ENCODE results near the gene COL23A1.
"Not testable (repeated sequence)": the region's sequence is repeated elsewhere in the genome, so short reads cannot be mapped to it uniquely, and the experiment has no call there.

Gene COL23A1

DNA sequence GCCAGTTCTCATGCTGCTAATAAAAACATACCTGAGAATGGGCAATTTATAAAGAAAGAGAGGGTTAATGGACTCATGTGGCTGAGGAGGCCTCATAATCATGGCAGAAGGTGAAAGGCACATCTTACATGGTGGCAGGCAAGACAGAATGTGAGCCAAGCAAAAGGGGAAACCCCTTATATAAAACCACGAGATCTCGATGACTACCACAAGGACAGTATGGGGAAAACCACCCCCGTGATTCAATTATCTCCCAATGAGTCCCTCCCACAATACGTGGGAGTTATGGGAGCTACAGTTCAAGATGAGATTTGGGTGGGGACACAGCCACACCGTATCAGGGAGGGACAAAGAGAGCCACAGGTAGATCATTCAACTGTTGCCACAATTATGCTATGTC, 272.5 kb downstream of the COL23A1 start:
- DNase-seq = not testable (repeated sequence)

DNA sequence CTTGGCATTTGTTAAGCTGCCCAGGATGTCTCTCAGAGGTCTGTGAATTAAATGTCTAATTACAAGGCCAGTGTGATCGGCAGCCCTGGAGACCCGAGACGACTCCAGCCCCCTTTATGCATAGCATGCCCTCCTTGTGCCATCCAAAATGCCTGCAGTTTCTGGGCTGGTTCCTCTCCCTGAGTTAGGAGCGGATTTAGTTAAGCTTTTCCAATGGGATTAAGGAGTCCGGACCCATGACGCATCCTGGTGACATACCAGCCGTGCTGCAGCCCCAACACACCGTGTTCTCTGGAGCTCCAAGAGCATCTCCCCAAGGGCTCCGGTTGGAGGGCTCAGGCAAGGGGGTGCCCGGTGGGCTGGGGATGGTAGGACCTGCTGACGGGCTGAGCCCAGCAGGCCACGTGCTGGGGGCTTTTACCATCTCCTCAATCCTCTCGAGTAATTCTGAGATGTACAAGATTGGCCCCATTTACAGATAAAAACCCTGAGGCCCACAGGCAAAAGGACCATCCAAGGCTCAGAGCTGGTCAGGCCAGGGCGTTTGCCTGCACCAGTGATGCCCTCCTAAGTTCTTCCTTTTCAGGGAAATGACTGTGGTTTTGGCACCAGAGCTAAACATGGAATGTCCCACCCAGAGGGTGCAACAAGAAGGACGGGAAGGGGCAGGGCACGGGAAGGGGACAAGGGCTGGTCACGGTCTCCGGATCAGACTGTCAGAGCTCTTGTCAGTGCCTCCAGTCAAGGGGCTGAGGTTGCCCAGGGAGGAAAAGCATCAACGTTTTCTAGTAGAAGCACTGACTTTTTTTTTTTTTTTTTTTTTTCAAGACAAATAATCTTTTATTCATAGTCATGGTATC, 275.0 kb downstream of the COL23A1 start:
- no peak for DNase-seq

DNA sequence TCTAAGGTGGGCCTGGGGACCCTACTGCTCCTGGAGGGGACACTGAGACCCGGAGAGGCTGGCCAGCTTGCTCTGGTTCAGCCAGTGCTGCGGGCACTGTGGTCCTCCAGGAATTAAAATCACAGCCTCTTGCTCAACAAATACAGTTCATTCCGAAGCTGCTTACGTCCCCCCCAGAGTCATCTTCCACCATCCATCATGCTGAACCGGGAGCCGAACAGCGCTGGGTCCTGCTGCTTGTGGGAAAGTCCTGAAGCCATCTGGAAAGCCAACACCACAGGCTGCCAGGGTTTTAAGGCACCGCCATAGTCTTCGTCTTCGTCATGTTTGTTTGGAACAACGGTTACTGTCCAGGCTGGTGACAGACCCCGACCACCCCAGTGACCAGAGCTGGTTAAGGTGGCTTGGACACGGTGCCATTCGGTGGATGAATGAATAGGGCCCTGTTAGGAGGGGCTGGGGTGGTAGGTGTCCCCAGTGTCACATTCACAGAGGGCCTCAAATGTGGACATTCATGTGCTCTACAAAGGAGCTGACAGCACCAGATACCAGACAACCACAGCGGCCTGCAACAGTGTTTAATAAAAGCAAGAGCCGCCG, 276.0 kb downstream of the COL23A1 start:
- no peak for DNase-seq

GRCh38 chr5:178313316-178313715, 276.9 kb downstream of the COL23A1 start:
- DNase-seq = no peak

DNA sequence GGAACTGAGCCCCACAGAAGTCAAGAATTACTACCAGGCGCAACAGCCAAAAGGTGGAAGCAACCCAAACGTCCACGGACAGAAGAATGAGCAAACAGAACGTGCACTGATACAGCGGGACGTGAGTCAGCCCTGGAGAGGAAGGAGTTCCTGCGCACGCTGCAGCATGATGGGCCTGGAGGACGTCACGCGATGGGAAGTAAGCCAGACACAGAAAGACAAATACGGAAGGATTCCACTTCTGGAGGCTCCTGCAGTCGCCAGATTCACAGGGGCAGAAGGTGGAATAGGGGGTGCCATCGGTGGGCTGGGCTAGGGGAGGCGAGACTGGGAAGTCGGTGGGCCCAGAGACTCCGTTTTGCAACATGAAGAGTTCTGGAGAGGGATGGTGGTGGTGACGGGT, 277.3 kb downstream of the COL23A1 start:
- no peak for DNase-seq

- no peak for DNase-seq
Observed at GRCh38 chr5:178310130-178310865, 279.9 kb downstream of the COL23A1 start.

GRCh38 chr5:178309271-178310013, 280.8 kb downstream of the COL23A1 start:
- no peak for DNase-seq

GRCh38 chr5:178308541-178309092, 281.6 kb downstream of the COL23A1 start:
- DNase-seq = no peak

DNA sequence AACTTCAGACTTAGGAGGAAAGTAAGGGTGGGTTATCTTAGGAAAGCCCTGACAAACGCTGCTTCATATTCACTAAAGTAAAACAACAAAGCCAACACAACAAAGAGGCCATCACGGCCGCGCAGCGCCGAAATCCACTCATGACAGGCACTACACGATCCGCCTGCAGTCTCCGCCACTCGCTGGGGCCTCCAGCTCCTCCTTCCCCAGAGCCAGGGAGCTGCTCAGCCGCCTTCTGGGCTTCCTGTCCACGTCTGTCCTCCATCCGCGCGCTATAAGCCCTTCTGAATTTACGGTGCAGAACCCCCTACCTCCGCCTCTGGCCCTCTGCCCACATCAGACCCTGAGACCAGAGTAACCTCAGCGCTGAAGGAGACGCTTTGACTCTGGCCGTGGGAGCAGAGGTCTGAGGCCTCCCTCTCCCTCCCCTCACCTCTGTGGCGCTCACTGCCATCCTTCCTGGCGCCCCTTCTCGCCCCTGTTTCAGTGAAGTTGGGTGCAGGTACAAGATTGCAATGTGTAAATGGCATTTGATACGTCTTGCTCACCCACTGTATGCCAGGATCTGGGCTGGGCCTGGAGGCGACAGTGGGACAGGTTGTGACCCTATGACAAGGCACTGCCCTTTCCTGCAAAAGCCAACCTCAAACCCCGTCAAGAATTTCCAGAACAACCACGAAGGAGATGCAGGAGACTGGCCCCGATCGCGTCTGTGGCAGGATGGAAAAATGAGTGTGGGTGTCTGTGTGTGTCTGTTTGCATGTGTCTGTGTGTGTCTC, 282.7 kb downstream of the COL23A1 start:
- no peak for DNase-seq

GRCh38 chr5:178306430-178307225, 283.6 kb downstream of the COL23A1 start:
- no peak for DNase-seq

GRCh38 chr5:178305801-178306200, 284.4 kb downstream of the COL23A1 start:
- no peak for DNase-seq

DNA sequence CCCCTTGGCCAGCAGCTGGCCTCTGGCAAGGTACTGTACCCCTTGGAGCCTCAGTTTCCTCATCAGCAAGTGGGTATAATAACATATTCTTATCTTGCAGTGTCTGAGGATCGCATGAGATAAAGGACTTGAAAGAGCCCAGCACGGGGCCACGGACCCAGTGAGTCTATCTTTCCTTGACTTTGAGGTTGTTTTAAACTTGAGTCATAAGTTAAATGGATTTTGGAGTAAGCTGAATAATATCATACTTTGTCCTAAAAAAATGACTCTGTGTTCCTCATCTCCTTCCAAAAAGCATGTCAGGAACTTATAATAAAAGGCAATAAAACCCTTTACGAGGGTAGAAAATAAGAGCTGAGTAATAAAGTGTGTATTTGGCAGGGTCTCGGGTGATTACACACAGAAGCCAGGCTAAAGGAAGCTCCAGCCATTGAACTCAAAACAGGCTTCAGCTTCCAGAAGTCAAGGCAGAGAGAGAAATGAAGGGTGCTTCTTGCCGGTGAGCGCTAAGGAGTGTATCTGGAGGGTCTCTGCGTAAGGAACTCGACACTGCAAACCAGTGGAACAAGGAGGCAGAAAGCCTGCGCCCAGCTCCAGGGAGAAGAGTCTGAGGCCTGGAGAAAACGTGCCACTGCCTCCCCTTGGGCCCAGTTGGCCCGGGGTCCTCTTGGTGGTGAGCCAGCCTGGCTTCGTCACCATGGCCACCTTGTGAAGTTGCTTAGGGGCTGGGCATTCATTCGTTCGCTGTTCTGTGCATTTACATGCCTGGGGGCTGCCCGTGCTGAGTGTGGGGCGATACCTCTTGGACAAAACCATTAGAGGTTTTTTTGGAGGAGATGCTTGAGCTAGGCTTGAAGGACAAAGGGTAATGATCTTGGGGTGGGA, 285.2 kb downstream of the COL23A1 start:
- DNase-seq = no peak

DNA sequence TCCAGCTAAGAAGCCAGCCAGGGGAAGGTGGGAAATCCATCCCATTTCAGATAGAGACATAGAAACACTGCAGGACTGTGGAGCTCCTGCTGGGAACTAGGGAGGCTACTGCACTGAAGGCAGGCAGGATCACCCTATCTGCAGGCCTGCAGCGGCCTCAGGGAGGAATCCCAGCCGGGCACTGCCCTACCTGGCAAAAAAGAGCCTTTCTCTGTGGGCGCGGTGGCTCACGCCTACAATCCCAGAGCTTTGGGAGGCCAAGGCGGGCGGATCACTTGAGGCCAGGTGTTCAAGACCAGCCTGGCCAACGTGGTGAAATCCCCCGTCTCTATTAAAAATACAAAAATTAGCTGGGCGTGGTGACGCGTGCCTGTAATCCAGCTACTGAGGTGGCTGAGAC, 286.2 kb downstream of the COL23A1 start:
- DNase-seq = no peak

DNA sequence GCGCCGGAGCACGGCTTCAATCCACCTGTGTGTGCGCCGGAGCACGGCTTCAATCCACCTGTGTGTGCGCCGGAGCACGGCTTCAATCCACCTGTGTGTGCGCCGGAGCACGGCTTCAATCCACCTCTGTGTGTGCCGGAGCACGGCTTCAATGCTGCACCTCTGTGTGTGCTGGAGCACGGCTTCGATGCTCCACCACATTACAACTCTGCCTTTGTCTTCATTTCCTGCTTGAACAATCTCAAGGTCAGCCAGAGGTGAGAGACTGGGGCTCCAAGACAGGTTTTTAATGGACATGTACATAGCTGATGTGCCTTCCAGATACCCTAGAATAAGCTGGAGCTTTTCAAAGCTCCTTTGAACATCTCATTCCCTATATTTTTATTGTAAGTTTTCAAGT, 287.9 kb downstream of the COL23A1 start:
- not testable (repeated sequence) for DNase-seq

GRCh38 chr5:178301641-178302040, 288.6 kb downstream of the COL23A1 start:
- DNase-seq = no peak

DNA sequence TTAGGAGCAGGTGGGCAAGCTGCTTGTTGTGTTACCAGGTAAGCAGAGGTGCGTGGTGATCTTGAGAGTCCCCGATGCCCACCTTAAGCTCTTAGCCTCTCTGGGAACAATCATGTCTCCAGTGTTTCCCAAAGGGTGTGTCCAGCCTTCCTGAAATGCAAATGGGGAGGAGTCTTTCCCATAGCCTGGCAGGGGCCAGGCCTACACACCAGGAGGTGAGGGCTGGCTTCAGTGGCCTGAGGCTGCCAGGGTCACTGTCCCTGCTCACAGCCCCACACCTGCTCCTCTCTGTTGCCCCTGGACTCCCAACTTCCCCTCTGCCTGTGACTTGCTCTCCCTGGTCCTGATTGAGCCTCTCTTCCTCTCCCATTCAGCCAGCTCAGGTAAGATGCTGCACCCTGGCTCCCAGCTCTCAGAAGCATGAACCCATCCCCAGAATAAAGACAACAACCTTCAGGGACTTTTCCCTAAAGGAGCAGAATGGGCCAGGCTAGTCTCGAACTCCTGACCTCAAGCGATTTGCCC, 291.8 kb downstream of the COL23A1 start:
- no peak for DNase-seq

DNA sequence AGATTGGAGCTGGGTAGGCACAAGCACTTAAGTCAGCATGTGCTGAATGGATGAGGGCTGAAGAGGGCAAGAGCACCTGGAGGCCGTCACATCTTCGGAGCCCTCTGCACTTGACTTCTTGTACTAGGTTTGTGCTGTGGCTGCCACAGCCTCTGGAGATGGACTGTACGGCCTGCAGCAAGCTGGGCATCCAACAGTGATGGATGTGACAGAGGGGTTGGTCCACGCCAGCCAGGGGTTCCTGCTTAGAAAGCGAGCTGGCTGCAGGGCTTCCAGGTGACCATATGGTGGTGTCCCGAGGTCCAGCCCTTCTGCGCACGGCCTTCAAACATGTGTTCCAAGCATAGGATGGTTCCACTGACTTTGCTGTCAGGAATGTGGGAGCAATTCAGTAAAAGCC, 292.4 kb downstream of the COL23A1 start:
- no peak for DNase-seq

GRCh38 chr5:178296066-178296465, 294.1 kb downstream of the COL23A1 start:
- DNase-seq = no peak

GRCh38 chr5:178295589-178295988, 294.6 kb downstream of the COL23A1 start:
- no peak for DNase-seq
